ENCODE measurements around the gene PPFIA2.

The PPFIA2 gene

GRCh38 chr12:81572411-81572810 is 186.7 kb downstream of the PPFIA2 start:
- H3K9me3 Mint-ChIP-seq, result no peaks in the 10 kb centered on the region
- no peaks in the 10 kb centered on the region for H3K36me3 Mint-ChIP-seq (ENCODE audit: low read depth)
- H3K4me1 Mint-ChIP-seq, result no peaks in the 10 kb centered on the region

DNA sequence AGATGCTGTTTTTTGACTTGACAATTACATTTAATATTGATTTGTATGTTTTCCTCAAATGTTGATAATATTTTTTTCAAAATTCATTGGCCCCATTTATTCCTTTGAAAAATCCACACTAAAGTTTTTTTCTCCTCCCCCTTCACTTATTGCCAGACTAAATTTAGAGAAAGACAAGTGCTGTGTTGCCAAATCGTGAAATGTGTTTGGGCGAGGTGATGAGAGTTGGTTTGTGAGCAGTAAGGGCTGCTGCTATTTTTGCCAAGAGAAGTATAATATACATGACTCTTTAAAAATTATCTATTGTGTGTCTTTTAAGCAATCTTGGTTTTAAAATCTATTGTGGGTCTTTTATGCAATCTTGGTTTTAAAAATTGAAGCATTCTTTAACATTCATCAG is 188.9 kb downstream of the PPFIA2 start:
- Mint-ChIP-seq H3K4me3 (no peak overlapping the region), H3K36me3 (ENCODE audit: low read depth) (no peaks in the 10 kb centered on the region), H3K27ac (no peak overlapping the region), H3K4me1 (no peaks in the 10 kb centered on the region), H3K27me3 (ENCODE audit: low read depth) (peaks cover 2% of the 10 kb centered on the region), H3K9me3 (no peaks in the 10 kb centered on the region)
- TF ChIP-seq, protein P1, sequence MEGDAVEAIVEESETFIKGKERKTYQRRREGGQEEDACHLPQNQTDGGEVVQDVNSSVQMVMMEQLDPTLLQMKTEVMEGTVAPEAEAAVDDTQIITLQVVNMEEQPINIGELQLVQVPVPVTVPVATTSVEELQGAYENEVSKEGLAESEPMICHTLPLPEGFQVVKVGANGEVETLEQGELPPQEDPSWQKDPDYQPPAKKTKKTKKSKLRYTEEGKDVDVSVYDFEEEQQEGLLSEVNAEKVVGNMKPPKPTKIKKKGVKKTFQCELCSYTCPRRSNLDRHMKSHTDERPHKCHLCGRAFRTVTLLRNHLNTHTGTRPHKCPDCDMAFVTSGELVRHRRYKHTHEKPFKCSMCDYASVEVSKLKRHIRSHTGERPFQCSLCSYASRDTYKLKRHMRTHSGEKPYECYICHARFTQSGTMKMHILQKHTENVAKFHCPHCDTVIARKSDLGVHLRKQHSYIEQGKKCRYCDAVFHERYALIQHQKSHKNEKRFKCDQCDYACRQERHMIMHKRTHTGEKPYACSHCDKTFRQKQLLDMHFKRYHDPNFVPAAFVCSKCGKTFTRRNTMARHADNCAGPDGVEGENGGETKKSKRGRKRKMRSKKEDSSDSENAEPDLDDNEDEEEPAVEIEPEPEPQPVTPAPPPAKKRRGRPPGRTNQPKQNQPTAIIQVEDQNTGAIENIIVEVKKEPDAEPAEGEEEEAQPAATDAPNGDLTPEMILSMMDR (IDR thresholded peaks at IDR 0.05; ENCODE audit: unreplicated experiment in 3 of 3), result no peak

More at GRCh38 chr12:81572411-81572810, 186.7 kb downstream of the PPFIA2 start:
- no peak overlapping the region for H3K4me3 Mint-ChIP-seq
- TF ChIP-seq, protein P1 (IDR thresholded peaks at IDR 0.05; ENCODE audit: unreplicated experiment in 3 of 3), result no peak
- H3K27me3 Mint-ChIP-seq (ENCODE audit: low read depth), result no peaks in the 10 kb centered on the region
- H3K27ac Mint-ChIP-seq, result no peak overlapping the region

DNA sequence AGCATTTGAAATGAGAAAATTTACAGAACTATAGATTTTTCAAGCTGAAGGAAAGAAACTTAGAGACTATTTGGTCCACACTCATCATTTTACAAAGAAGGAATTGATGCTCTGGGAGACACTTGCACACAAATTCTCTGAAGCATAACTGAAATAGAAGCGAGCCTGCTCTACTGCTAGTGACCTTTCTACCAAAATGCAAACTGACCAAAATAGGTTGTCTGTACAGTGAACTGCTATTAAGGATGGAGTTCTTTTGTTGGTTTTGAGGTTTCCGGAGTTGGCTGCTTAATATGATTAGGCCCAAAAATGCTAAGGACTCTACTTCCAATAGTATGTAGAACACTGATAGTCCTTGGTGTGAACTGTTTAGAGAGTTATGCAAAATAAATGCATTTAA is 194.9 kb downstream of the PPFIA2 start:
- Mint-ChIP-seq H3K36me3 (ENCODE audit: low read depth) (no peaks in the 10 kb centered on the region), H3K27me3 (ENCODE audit: low read depth) (peaks cover 3% of the 10 kb centered on the region), H3K4me3 (no peak overlapping the region), H3K27ac (no peak overlapping the region), H3K9me3 (no peaks in the 10 kb centered on the region), H3K4me1 (no peaks in the 10 kb centered on the region)
- TF ChIP-seq, protein P1 (IDR thresholded peaks at IDR 0.05; ENCODE audit: unreplicated experiment in 3 of 3), result no peak

- Mint-ChIP-seq H3K36me3 (ENCODE audit: low read depth) (no peaks in the 10 kb centered on the region), H3K27ac (no peak overlapping the region), H3K4me1 (no peaks in the 10 kb centered on the region), H3K9me3 (no peaks in the 10 kb centered on the region), H3K27me3 (ENCODE audit: low read depth) (no peaks in the 10 kb centered on the region), H3K4me3 (no peak overlapping the region)
- TF ChIP-seq, protein P1 (IDR thresholded peaks at IDR 0.05; ENCODE audit: unreplicated experiment in 3 of 3), result no peak
Measured at GRCh38 chr12:81558031-81558430, 201.1 kb downstream of the PPFIA2 start.

- Mint-ChIP-seq H3K9me3 (no peaks in the 10 kb centered on the region), H3K27ac (no peak overlapping the region)
Measured at GRCh38 chr12:81546811-81547210, 212.3 kb downstream of the PPFIA2 start.

DNA sequence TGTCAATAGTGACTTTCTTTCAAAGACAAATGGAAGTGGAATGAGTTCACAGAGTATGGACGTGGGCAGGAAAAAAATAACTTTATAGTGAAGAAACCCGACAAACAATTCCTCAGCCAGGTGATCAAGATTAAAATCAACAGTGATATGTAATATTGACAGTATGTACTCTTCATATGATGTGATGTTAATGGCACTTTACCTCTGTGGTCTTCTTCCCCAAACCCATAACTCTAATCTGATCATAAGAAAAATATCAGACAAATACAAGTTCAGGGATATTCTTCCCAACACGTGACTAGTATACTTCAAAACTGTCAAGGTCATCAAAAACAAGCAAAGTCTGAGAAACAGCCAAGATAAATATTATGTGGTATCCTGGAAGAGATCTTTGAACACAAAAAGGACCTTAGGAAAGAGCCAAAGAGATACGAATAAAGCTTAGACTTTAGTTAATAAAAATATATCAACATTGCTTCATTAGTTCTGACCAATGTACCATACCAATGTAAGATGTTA is 215.5 kb downstream of the PPFIA2 start:
- Mint-ChIP-seq H3K27ac (no peak overlapping the region), H3K4me3 (no peak overlapping the region), H3K36me3 (ENCODE audit: low read depth) (no peaks in the 10 kb centered on the region), H3K9me3 (no peaks in the 10 kb centered on the region), H3K4me1 (no peaks in the 10 kb centered on the region), H3K27me3 (ENCODE audit: low read depth) (no peaks in the 10 kb centered on the region)
- TF ChIP-seq, protein P1 (IDR thresholded peaks at IDR 0.05; ENCODE audit: unreplicated experiment in 3 of 3), result no peak

More at GRCh38 chr12:81546811-81547210, 212.3 kb downstream of the PPFIA2 start:
- Mint-ChIP-seq H3K27me3 (ENCODE audit: low read depth) (no peaks in the 10 kb centered on the region), H3K4me3 (no peak overlapping the region), H3K4me1 (no peaks in the 10 kb centered on the region), H3K36me3 (ENCODE audit: low read depth) (no peaks in the 10 kb centered on the region)
- TF ChIP-seq, protein P1 (IDR thresholded peaks at IDR 0.05; ENCODE audit: unreplicated experiment in 3 of 3), result no peak

Data from nephron (organoid).